HepG2 (cell line): ENCODE data around the gene COPS6. TPM values are rescaled to one million over a fixed set of nuclear protein-coding genes. Genes with fewer than 3 reads are reported as not detected.

Source experiments
- ATAC-seq: fragments of 200-7000 bp; cut with Tn5 transposase; 3 replicates; pipeline ENCODE4 v1.9.1; 2020; ENCODE audit warnings: mild to moderate bottlenecking, moderate library complexity
- BruUV-seq: library from RNA; stranded (reverse); fragments of 400-500 nt; replicated peaks from 2 replicates; lab custom pipeline; 2021; lab: Mats Ljungman, UMichigan
- CTCF ChIA-PET: fragments of 300-600 bp; formaldehyde crosslinking; extraction: SDS; loops from one replicate; lab custom pipeline; 2021; ENCODE audit warnings: low total read pairs, inconsistent platforms, low intra/inter-chr PET ratio; lab: Yijun Ruan, JAX
- POLR2A ChIA-PET: fragments of 350-600 bp; sonication (Branson Sonifier 250); formaldehyde crosslinking; loops from one replicate; lab custom pipeline; 2020; ENCODE audit warnings: antibody characterized with exemption, inconsistent platforms; lab: Yijun Ruan, JAX
- DNase-seq: peaks from one replicate; pipeline ENCODE4 v3.0.0-alpha.2; 2015; ENCODE audit warnings: low spot score
- FAIRE-seq: peaks from 3 replicates; lab custom pipeline; 2011; peaks lifted over from hg19 to GRCh38; lab: Jason Lieb, UNC
- H2AFZ ChIP-seq: one replicate; pipeline ENCODE4 v1.6.1; 2011; ENCODE audit warnings: low read length, inconsistent platforms
- H3K27ac ChIP-seq: fragments of 300-600 bp; 3 replicates; pipeline ENCODE4 v1.8.0; 2011; ENCODE audit warnings: mixed run types, mild to moderate bottlenecking, mixed read lengths, low read length, inconsistent platforms; ENCODE audit not compliant: insufficient read depth; ENCODE audit errors: extremely low read length
- H3K27me3 ChIP-seq, 2 experiments: fragments of 200-600 bp in 1 of 2; 2 replicates in 1 of 2; 3 replicates in 1 of 2; pipeline versions ENCODE4 v1.6.0 to v1.8.0; 2011; ENCODE audit warnings: low read length in 2 of 2, mild to moderate bottlenecking in 2 of 2, moderate library complexity in 2 of 2, inconsistent platforms in 1 of 2; ENCODE audit not compliant: insufficient read depth in 2 of 2, control insufficient read depth in 1 of 2
- H3K36me3 ChIP-seq, 2 experiments: fragments of 200-600 bp in 1 of 2; replicated peaks in 1 of 2; 2 replicates in 1 of 2; 3 replicates in 1 of 2; pipeline versions ENCODE4 v1.5.1 to v1.8.0; 2011; ENCODE audit warnings: low read length in 2 of 2, inconsistent platforms in 1 of 2; ENCODE audit not compliant: insufficient read depth in 2 of 2, control insufficient read depth in 1 of 2
- H3K4me1 ChIP-seq: 2 replicates; pipeline ENCODE4 v1.5.1; 2012; ENCODE audit warnings: low read length, inconsistent platforms; ENCODE audit not compliant: insufficient read depth
- H3K4me2 ChIP-seq: 2 replicates; pipeline ENCODE4 v1.6.0; 2011; ENCODE audit warnings: low read depth, low read length, inconsistent platforms
- H3K4me3 ChIP-seq, 3 experiments: fragments of 200-600 bp in 1 of 3; sonication (generic), shearing (Covaris generic) in 1 of 3; replicated peaks in 1 of 3; 2 replicates each; pipeline ENCODE4 v1.5.1; 2011 to 2016; ENCODE audit warnings: low read length in 3 of 3, inconsistent platforms in 2 of 3, low read depth in 2 of 3, mild to moderate bottlenecking in 2 of 3, control low read depth in 1 of 3, mixed read lengths in 1 of 3; ENCODE audit not compliant: insufficient read depth in 1 of 3
- H3K79me2 ChIP-seq: one replicate; pipeline ENCODE4 v1.6.1; 2011; ENCODE audit warnings: low read length, inconsistent platforms; ENCODE audit not compliant: insufficient read depth
- H3K9ac ChIP-seq: 2 replicates; pipeline ENCODE4 v1.6.0; 2011; ENCODE audit warnings: mild to moderate bottlenecking, low read depth, low read length, inconsistent platforms; ENCODE audit not compliant: insufficient read depth
- H3K9me3 ChIP-seq: 2 replicates; pipeline ENCODE4 v1.5.1; 2012; ENCODE audit warnings: mild to moderate bottlenecking, low read length
- H4K20me1 ChIP-seq: 2 replicates; pipeline ENCODE4 v1.6.0; 2011; ENCODE audit warnings: inconsistent platforms, mild to moderate bottlenecking, low read length, moderate library complexity; ENCODE audit not compliant: insufficient read depth
- GMEB2 ChIP-seq: IDR thresholded peaks from 2 replicates; pipeline ENCODE4 v1.6.1; 2016; ENCODE audit warnings: missing biosample characterization, missing genetic modification reagents, low read depth
- HNRNPH1 ChIP-seq: fragments of 200-400 bp; formaldehyde crosslinking; optimal IDR thresholded peaks from 2 replicates; pipeline ENCODE3; 2017; ENCODE audit warnings: mild to moderate bottlenecking, low read depth, low read length
- POLR2AphosphoS5 ChIP-seq: IDR thresholded peaks from 2 replicates; pipeline ENCODE4 v1.6.1; 2012; ENCODE audit warnings: low read depth, low read length
- RBFOX2 ChIP-seq: fragments of 200-400 bp; formaldehyde crosslinking; IDR thresholded peaks from 2 replicates; pipeline ENCODE4 v1.6.1; 2017; ENCODE audit warnings: low read depth, mild to moderate bottlenecking, low read length
- RBM22 ChIP-seq: fragments of 200-400 bp; formaldehyde crosslinking; optimal IDR thresholded peaks from 2 replicates; pipeline ENCODE3; 2017; ENCODE audit warnings: mild to moderate bottlenecking, low read length, moderate library complexity
- RXRB ChIP-seq: IDR thresholded peaks from 2 replicates; pipeline ENCODE4 v1.6.1; 2016; ENCODE audit warnings: borderline replicate concordance, missing genetic modification reagents, missing compliant biosample characterization
- ZBED4 ChIP-seq: sonication (generic); formaldehyde crosslinking; IDR thresholded peaks from 2 replicates; pipeline ENCODE4 v1.4.0; 2020; ENCODE audit warnings: missing genetic modification reagents, borderline replicate concordance
- ZNF34 ChIP-seq: sonication (generic); formaldehyde crosslinking; IDR thresholded peaks from 2 replicates; pipeline ENCODE4 v1.4.0; 2020; ENCODE audit warnings: mild to moderate bottlenecking, missing genetic modification reagents, borderline replicate concordance
- WGBS: methylation state at CpG from one replicate; pipeline ENCODE4 v1.1.6; 2017; ENCODE audit warnings: low lambda C conversion rate; 5-methylcytosine and 5-hydroxymethylcytosine counted together
- in situ Hi-C: cut with HindIII; loops from 2 replicates; pipeline ENCODE4 v1.10.0; 2017; ENCODE audit warnings: low pct_unique_long_range_greater_than_20kb; ENCODE audit not compliant: extremely low pct_ligation_motif_present
- intact Hi-C: fragments of 100-400 bp; cut with micrococcal nuclease; formaldehyde crosslinking; loops from one replicate; pipeline ENCODE4 v1.10.0; 2022; ENCODE audit not compliant: unreplicated experiment
- polyA plus RNA-seq, 8 experiments: library from polyadenylated mRNA; depleted of rRNA in 3 of 8; stranded (reverse) in 7 of 8; unstranded in 1 of 8; fragments of >200 nt; fragmentation: Illumina TruSeq in 4 of 8; extraction: Trizol in 4 of 8; gene quantifications; 2 replicates each; pipeline versions ENCODE4 v1.2.1 to v1.2.3, GENCODE V29; 2011 to 2016; ENCODE audit warnings: low read depth in 4 of 8, missing spikeins in 1 of 8, mixed read lengths in 1 of 8; ENCODE audit not compliant: insufficient read depth in 1 of 8
- total RNA-seq, 5 experiments: library from RNA; depleted of rRNA; stranded (reverse); fragments of >200 nt; fragmentation: Illumina TruSeq; extraction: Trizol; gene quantifications; 2 replicates each; pipeline ENCODE4 v1.2.3, GENCODE V29; 2016; ENCODE audit warnings: low read depth in 1 of 5

Gene COPS6
- total and polyA plus RNA-seq, 2 of the 13 experiments (the other 11 are each of a cell fraction or from before 2014, with no cell fraction given), result 33.4 to 117 TPM

- CTCF ChIA-PET, result no interaction called here
Observed at GRCh38 chr7:100071018-100071723, 17.6 kb upstream of the COPS6 start.

More at GRCh38 chr7:100071018-100071723, 17.6 kb upstream of the COPS6 start:
- DNase-seq (no peak), FAIRE-seq (no peak), ATAC-seq (no peak)
- peaks cover 1% of the 10 kb centered on the region; the same call in 1 of the 2 replicates for H4K20me1 ChIP-seq
- TF ChIP-seq GMEB2 (CRISPR knock-in tag) (no peak), ZBED4 (CRISPR knock-in tag) (no peak), HNRNPH1 (no peak), RXRB (CRISPR knock-in tag) (no peak), ZNF34 (CRISPR knock-in tag) (no peak), RBFOX2 (0 out of 2 replicates have a peak, but pooled peaks have one; percentile 38), POLR2AphosphoS5 (0 out of 2 replicates have a peak, but pooled peaks have one; percentile 20), RBM22 (peak; percentile 79)
- no peak overlapping the region for H3K27ac ChIP-seq
- no peak overlapping the region for H3K9ac ChIP-seq
- peaks cover 29 to 70% of the 10 kb centered on the region in 2 experiments for H3K36me3 ChIP-seq
- no peak overlapping the region for H2AFZ ChIP-seq
- peaks cover under 1% of the 10 kb centered on the region; the same call in 1 of the 2 replicates for H3K4me1 ChIP-seq
- H3K4me3 ChIP-seq, result no peak overlapping the region
- intact Hi-C loops, result no loop called here
- POLR2A ChIA-PET, result interaction anchor here (0.7 to 0.9 kb wide), 3 partner anchors 9 to 91 kb away, joined by 3 read pairs; no protein-coding TSS in a partner anchor
- H3K27me3 ChIP-seq, result no peaks in the 10 kb centered on the region
- WGBS, result 94% methylated on average over 11 of the region's 11 CpGs
- no peaks in the 10 kb centered on the region for H3K9me3 ChIP-seq
- no TSS peak for BruUV-seq
- H3K4me2 ChIP-seq, result no peak overlapping the region
- peaks cover 12% of the 10 kb centered on the region for H3K79me2 ChIP-seq
- in situ Hi-C loops, result no loop called here
